ENCODE data around the gene TLNRD1. TPM values are rescaled to one million over a fixed set of nuclear protein-coding genes. Genes with fewer than 3 reads are reported as not detected.

TLNRD1 gene
- polyA plus RNA-seq, 3 donors from 2014 or later: 2.6 to 5.4 (median 3.4) TPM

GRCh38 chr15:81014446-81015093, 13.8 kb downstream of the TLNRD1 start:
- Mint-ChIP-seq H3K9me3 (no peaks in the 10 kb centered on the region), H3K36me3 (peaks cover 0 to 7% (median 4%) of the 10 kb centered on the region in 3 donors), H3K27ac (peak overlapping the region in 2 of 6 donors; percentile 18 to 49), H3K27me3 (ENCODE audit: low read depth in 3 of 3) (peaks cover 0 to 2% (median 0%) of the 10 kb centered on the region in 3 donors), H3K4me1 (peaks cover 6 to 13% of the 10 kb centered on the region in 2 donors), H3K4me3 (no peak overlapping the region)
- no peak for DNase-seq

- H3K27ac Mint-ChIP-seq: no peak overlapping the region
- H3K4me1 Mint-ChIP-seq: peaks cover 4 to 8% of the 10 kb centered on the region in 2 donors
- no peak overlapping the region for H3K4me3 Mint-ChIP-seq
- DNase-seq: no peak
- H3K9me3 Mint-ChIP-seq: no peaks in the 10 kb centered on the region
- H3K36me3 Mint-ChIP-seq: peaks cover 0 to 4% (median 4%) of the 10 kb centered on the region in 3 donors
- peaks cover 0 to 2% (median 2%) of the 10 kb centered on the region in 3 donors for H3K27me3 Mint-ChIP-seq (ENCODE audit: low read depth in 3 of 3)
These were observed 15.1 kb downstream of the TLNRD1 start for GRCh38 chr15:81015621-81016488.

GRCh38 chr15:81016489-81017068, 15.9 kb downstream of the TLNRD1 start:
- Mint-ChIP-seq H3K36me3 (peaks cover 0 to 4% (median 4%) of the 10 kb centered on the region in 3 donors), H3K4me1 (peaks cover 4 to 8% of the 10 kb centered on the region in 2 donors), H3K27me3 (ENCODE audit: low read depth in 3 of 3) (peaks cover 0 to 4% (median 2%) of the 10 kb centered on the region in 3 donors), H3K4me3 (no peak overlapping the region), H3K27ac (no peak overlapping the region), H3K9me3 (no peaks in the 10 kb centered on the region)
- no peak for DNase-seq

- H3K36me3 Mint-ChIP-seq: peaks cover 0 to 4% (median 4%) of the 10 kb centered on the region in 3 donors
- H3K27me3 Mint-ChIP-seq (ENCODE audit: low read depth in 3 of 3): peaks cover 0 to 4% (median 2%) of the 10 kb centered on the region in 3 donors
- H3K4me1 Mint-ChIP-seq: peaks cover 2 to 8% of the 10 kb centered on the region in 2 donors
- no peak overlapping the region for H3K4me3 Mint-ChIP-seq
- H3K27ac Mint-ChIP-seq: no peak overlapping the region
- no peak for DNase-seq
- no peaks in the 10 kb centered on the region for H3K9me3 Mint-ChIP-seq
These were observed 17.5 kb downstream of the TLNRD1 start for GRCh38 chr15:81018197-81018596.

DNA sequence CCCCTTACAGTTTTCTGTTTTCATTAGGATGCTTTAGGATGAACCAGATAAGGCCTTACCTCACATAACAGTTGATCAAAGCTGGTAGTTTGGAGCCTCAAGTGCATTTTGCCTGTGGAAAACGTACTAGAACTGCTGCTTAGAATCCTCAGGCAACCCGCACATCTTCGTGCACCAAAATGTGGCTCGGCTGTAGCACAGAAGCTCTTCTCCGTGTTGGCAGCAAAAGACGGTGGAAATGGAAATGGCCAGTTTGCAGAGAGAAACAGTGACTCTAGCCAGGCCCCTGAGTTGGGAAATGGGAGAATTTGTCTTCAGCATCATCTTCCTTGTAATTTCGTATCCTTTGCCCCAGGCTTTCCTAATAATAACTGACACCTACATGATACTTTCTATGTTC, 20.6 kb downstream of the TLNRD1 start:
- H3K36me3 Mint-ChIP-seq: peaks cover 0 to 4% (median 0%) of the 10 kb centered on the region in 3 donors
- peaks cover 1 to 18% of the 10 kb centered on the region in 2 donors for H3K4me1 Mint-ChIP-seq
- no peaks in the 10 kb centered on the region for H3K9me3 Mint-ChIP-seq

DNA sequence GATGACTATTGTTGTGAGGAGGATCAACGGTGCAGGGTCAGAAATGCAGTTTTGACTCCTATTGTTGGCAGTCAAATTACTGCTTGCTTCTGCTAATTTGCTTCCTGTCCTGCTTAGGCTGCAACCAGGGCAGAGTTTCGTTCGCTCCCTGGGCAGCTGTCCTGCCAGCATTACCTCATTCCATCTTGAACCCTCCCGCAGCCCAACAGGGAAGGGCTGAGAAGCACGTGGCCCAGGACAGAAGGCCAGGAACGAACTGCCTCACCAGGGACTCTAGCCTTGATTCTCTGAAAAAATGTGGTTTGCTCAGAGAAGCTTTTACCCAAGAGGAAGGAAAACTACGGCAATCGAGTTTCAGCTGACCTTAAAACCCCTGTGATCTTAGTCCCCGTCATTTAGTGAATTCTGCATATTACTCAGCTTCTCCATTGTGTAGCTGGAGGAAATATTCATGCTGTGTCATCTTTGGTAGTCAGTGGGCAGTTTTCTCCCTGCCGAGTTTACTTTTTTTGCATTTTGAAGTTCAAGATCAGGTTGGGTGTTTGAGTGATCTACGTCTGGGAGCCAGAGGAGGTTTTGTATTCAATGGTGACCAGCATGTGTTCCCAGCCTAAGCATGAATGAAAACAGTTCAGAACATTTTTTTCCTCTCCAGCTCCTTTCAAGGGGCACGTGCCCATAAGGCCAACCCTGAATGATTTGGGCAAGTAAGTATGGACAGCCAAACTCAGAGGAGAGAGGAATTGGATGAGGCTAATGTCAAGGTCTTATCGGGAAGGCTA, 23.0 kb downstream of the TLNRD1 start:
- Mint-ChIP-seq H3K4me3 (peak overlapping the region in 1 of 5 donors; percentile 53), H3K9me3 (no peaks in the 10 kb centered on the region), H3K27me3 (ENCODE audit: low read depth in 3 of 3) (peaks cover 4 to 7% (median 5%) of the 10 kb centered on the region in 3 donors), H3K36me3 (no peaks in the 10 kb centered on the region), H3K4me1 (peaks cover 1 to 18% of the 10 kb centered on the region in 2 donors), H3K27ac (no peak overlapping the region)
- DNase-seq: no peak

More for the DNA sequence above, 20.6 kb downstream of the TLNRD1 start:
- no peak overlapping the region for H3K4me3 Mint-ChIP-seq
- no peak for DNase-seq
- peaks cover 0 to 6% (median 5%) of the 10 kb centered on the region in 3 donors for H3K27me3 Mint-ChIP-seq (ENCODE audit: low read depth in 3 of 3)
- H3K27ac Mint-ChIP-seq: no peak overlapping the region

DNA sequence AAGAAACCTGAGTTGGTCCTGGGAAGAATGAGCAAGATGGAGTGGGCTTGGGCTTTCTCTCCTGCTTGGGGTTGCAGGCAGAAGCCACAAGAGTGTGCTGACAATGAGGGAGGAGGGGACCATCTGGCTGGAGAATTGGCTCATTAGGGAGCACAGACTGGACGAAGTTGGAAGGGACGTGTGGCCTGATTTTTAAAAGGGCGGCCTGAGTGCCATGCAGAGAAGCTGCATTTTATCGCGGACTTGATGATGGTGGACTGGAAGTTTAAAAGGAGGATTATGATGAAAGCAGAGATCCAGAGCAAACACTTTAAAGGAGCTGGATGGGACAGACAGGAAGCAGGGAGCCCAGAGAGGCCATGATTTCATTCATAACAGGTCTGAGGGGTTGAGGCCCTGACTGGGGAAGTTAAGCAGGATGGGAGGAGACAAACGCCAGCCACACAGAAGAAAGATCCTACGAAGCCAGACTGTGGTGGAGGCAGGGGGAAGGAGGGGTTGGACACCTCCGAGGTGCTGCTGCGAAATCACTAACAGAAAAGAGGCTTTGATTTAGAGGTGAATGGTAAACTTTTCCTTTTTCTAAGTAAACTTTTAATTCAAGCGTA, 23.6 kb downstream of the TLNRD1 start:
- DNase-seq: no peak
- H3K4me3 Mint-ChIP-seq: no peak overlapping the region
- H3K27me3 Mint-ChIP-seq (ENCODE audit: low read depth in 3 of 3): peaks cover 4 to 7% (median 5%) of the 10 kb centered on the region in 3 donors
- no peaks in the 10 kb centered on the region for H3K9me3 Mint-ChIP-seq
- no peak overlapping the region for H3K27ac Mint-ChIP-seq
- peaks cover 1 to 18% of the 10 kb centered on the region in 2 donors for H3K4me1 Mint-ChIP-seq
- H3K36me3 Mint-ChIP-seq: no peaks in the 10 kb centered on the region

DNA sequence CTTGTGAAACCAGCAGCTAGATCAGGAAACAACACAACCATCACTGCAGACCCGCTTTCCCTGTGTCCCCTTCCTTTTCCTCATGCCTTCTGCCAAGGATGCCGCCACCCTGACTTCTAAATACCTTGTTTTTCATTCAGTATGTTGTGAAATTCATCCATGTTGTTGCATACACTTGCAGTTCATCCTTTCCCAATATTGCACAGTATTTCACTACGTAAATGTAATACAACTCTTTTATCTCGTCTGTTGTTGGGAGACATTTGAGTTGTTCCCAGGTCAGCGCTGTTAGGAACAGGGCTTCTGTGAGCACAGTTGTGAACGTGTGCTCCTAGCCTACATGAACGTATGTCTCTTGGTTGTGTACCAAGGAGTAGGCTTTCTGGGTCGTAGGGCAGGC, 24.2 kb downstream of the TLNRD1 start:
- Mint-ChIP-seq H3K27ac (peak overlapping the region in 1 of 6 donors; percentile 3), H3K4me3 (no peak overlapping the region)

GRCh38 chr15:81025721-81026370, 25.1 kb downstream of the TLNRD1 start:
- peaks cover 1 to 18% of the 10 kb centered on the region in 2 donors for H3K4me1 Mint-ChIP-seq
- peaks cover 5 to 6% (median 5%) of the 10 kb centered on the region in 3 donors for H3K27me3 Mint-ChIP-seq (ENCODE audit: low read depth in 3 of 3)
- H3K27ac Mint-ChIP-seq: peak overlapping the region in 1 of 6 donors; percentile 26
- H3K4me3 Mint-ChIP-seq: no peak overlapping the region
- no peak for DNase-seq
- peaks cover 0 to 8% (median 0%) of the 10 kb centered on the region in 3 donors for H3K36me3 Mint-ChIP-seq
- H3K9me3 Mint-ChIP-seq: peaks cover 0 to 4% (median 0%) of the 10 kb centered on the region in 6 donors

More for the DNA sequence above, 24.2 kb downstream of the TLNRD1 start:
- DNase-seq: no peak
- peaks cover 5 to 7% (median 6%) of the 10 kb centered on the region in 3 donors for H3K27me3 Mint-ChIP-seq (ENCODE audit: low read depth in 3 of 3)
- peaks cover 0 to 2% (median 0%) of the 10 kb centered on the region in 6 donors for H3K9me3 Mint-ChIP-seq
- peaks cover 0 to 3% (median 0%) of the 10 kb centered on the region in 3 donors for H3K36me3 Mint-ChIP-seq
- H3K4me1 Mint-ChIP-seq: peaks cover 1 to 18% of the 10 kb centered on the region in 2 donors

GRCh38 chr15:81026836-81027599, 26.3 kb downstream of the TLNRD1 start:
- no peak overlapping the region for H3K27ac Mint-ChIP-seq
- no peak for DNase-seq
- peaks cover 0 to 4% (median 0%) of the 10 kb centered on the region in 6 donors for H3K9me3 Mint-ChIP-seq
- H3K27me3 Mint-ChIP-seq (ENCODE audit: low read depth in 3 of 3): peaks cover 5 to 10% (median 6%) of the 10 kb centered on the region in 3 donors
- H3K4me3 Mint-ChIP-seq: no peak overlapping the region
- H3K36me3 Mint-ChIP-seq: peaks cover 0 to 8% (median 0%) of the 10 kb centered on the region in 3 donors
- H3K4me1 Mint-ChIP-seq: peaks cover 1 to 18% of the 10 kb centered on the region in 2 donors

DNA sequence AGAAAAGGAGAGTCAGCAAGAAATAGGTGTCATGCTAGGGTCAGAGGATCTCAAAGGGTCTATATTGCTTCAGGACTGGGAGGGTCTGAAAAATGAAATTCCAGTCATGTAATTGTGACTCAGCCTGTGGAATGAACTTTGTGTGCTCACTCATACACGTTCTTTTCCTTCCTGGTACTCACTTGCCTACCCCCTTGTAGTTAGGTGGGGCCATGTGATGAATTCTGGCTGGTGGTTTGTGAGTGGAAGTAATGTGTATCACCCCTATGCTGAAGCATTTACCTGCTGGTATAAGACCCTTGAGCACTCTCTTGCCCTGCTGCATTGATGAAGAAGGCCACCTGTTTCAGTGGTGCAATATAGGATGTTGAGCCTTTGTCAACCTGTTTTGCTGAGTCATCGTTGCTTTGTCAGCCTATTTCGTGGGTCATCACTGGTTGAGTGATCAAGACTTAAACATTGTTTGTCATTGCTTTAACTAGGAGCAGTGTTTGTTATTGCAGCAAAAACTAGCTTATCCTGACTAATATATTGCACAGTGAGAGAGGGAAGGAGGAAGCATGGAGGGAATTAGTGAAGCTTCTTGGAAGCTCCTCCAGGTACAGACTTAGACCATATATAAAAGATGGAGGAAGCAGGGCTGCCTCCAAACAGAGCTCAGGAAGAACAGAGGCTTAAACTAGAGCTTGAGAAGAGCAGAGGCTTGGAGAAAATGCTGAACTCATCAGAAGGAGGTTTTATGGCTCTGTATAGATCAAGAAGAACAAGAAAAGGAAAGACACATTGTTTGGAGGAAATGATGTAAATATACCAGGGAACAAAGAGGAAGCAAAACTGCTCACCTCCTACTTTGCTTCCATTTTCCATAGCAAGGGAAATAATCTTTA, 28.9 kb downstream of the TLNRD1 start:
- peaks cover 0 to 4% (median 0%) of the 10 kb centered on the region in 6 donors for H3K9me3 Mint-ChIP-seq
- no peak overlapping the region for H3K4me3 Mint-ChIP-seq
- H3K27me3 Mint-ChIP-seq (ENCODE audit: low read depth in 3 of 3): peaks cover 5 to 12% (median 8%) of the 10 kb centered on the region in 3 donors
- H3K4me1 Mint-ChIP-seq: peaks cover 1 to 5% of the 10 kb centered on the region in 2 donors
- H3K36me3 Mint-ChIP-seq: peaks cover 0 to 8% (median 0%) of the 10 kb centered on the region in 3 donors
- no peak overlapping the region for H3K27ac Mint-ChIP-seq
- DNase-seq: no peak

Data from immature natural killer cell (primary cell).